Fibroblast of the aortic adventitia (primary cell): ENCODE data around the gene AKR1C4. TPM values are rescaled to one million over a fixed set of nuclear protein-coding genes. Genes with fewer than 3 reads are reported as not detected.
A peak's percentile ranks its signal among the peaks of the same experiment; 100 is the strongest.

Experiments
- DNase-seq: peaks from one replicate; pipeline ENCODE4 v3.0.0-alpha.2; 2010; ENCODE audit warnings: low read depth
- H3K4me3 ChIP-seq: 2 replicates; pipeline ENCODE4 v1.5.1; 2011; ENCODE audit warnings: low read depth, mild to moderate bottlenecking, control low read depth, low read length, moderate library complexity
- CTCF ChIP-seq: IDR thresholded peaks from 2 replicates; pipeline ENCODE4 v1.5.1; 2011; ENCODE audit warnings: mild to moderate bottlenecking, low read length, control low read depth, inconsistent platforms; ENCODE audit not compliant: insufficient read depth
- total RNA-seq: library from RNA; depleted of rRNA; stranded (reverse); fragments of >200 nt; gene quantifications from 2 replicates; pipeline ENCODE4 v1.2.3, GENCODE V29; 2012; ENCODE audit warnings: low replicate concordance

Gene AKR1C4
- total RNA-seq, 1 donor: not detected

- DNase-seq: no peak
- TF ChIP-seq CTCF: no peak
- no peak within 1 kb of the TSS for H3K4me3 ChIP-seq
These were observed 11.5 kb upstream of the AKR1C4 start, which contains the start of gene AKR1C8 for GRCh38 chr10:5184987-5185775. Gene AKR1C8 (minus strand): TSS chr10:5185150. CDS start chr10:5185104, 46 bp downstream.

GRCh38 chr10:5187867-5188266, 8.8 kb upstream of the AKR1C4 start:
- H3K4me3 ChIP-seq: no peak overlapping the region
- TF ChIP-seq CTCF: no peak
- DNase-seq: peak; percentile 20

- H3K4me3 ChIP-seq: no peak overlapping the region
- DNase-seq: no peak
- TF ChIP-seq CTCF: no peak
These were observed 8.3 kb upstream of the AKR1C4 start for GRCh38 chr10:5188358-5188757.

GRCh38 chr10:5194431-5194830, 2.2 kb upstream of the AKR1C4 start:
- TF ChIP-seq CTCF: no peak
- no peak overlapping the region for H3K4me3 ChIP-seq
- no peak for DNase-seq

GRCh38 chr10:5195727-5196374, 786 bp upstream of the AKR1C4 start:
- DNase-seq: no peak
- TF ChIP-seq CTCF: no peak
- no peak overlapping the region for H3K4me3 ChIP-seq

GRCh38 chr10:5198386-5198785, 1.7 kb downstream of the AKR1C4 start:
- peak; percentile 68 for DNase-seq
- H3K4me3 ChIP-seq: no peak overlapping the region
- TF ChIP-seq CTCF: no peak

- no peak overlapping the region for H3K4me3 ChIP-seq
- TF ChIP-seq CTCF: no peak
- DNase-seq: no peak
These were observed 2.8 kb downstream of the AKR1C4 start for GRCh38 chr10:5199398-5199797.
